Measurements from ENCODE around the gene TMEM94.
"Not testable (repeated sequence)": the region's sequence is repeated elsewhere in the genome, so short reads cannot be mapped to it uniquely, and the experiment has no call there.

Gene TMEM94

DNA sequence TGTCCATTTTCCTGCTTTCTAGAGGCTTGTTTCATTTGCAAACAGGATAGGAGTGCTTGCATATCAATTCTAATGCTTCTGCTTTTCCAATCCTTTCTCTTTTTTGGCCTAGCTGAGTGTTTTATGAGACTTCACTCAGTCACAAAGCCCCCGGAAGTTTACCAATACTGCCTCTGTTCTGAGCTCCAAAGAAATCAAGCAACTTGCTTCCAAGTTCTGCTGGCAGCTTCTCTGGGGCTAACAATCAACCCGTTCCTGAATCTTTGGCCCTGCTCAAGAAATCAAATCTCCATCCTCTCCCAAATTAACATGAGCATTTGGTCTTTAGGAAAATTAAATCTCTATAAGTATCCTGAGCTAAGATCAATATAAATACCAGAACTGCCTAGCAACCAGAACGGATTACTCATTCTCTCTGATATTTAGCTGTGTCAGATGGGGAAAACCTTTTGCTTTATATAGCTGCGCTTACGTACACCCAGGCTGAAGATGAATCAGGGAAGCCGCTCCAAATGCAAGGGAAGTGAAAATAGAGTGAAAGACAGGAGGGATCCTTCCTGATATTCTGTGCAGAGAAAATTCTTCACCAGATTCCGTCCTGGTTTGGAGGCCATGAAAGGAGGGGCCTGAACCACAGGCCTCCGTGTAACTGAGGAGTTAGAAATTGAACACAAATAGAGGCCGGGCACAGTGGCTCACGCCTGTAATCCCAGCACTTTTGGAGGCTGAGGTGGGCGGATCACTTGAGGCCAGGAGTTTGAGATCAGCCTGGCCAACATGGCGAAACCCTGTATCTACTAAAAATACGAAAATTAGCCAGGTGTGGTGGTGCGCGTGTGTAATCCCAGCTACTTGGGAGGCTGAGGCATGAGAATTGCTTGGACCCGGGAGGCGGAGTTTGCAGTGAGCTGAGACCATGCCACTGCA is 27.6 kb upstream of the TMEM94 start:
- Histone ChIP-seq H3K4me3 (ENCODE audit: low read length) (no peak overlapping the region), H3K4me2 (ENCODE audit: low read depth, low read length) (no peak overlapping the region), H3F3A (ENCODE audit: insufficient read depth, low read length) (peaks cover 9% of the 10 kb centered on the region), H3K27ac (ENCODE audit: low read length) (no peak overlapping the region), H3K4me1 (ENCODE audit: low read length) (peaks cover 4% of the 10 kb centered on the region), H3K79me2 (ENCODE audit: low read length) (no peaks in the 10 kb centered on the region), H3K9me2 (replicated peaks; ENCODE audit: insufficient read depth, low read length) (no peaks in the 10 kb centered on the region), H3K27me3 (replicated peaks; ENCODE audit: insufficient read depth, low read length) (no peaks in the 10 kb centered on the region), H3K9me3 (replicated peaks; ENCODE audit: insufficient read depth, low read length) (no peaks in the 10 kb centered on the region), H3K36me3 (replicated peaks; ENCODE audit: insufficient read depth, low read length) (no peaks in the 10 kb centered on the region), H4K20me1 (ENCODE audit: insufficient read depth, low read length) (no peaks in the 10 kb centered on the region), H2AFZ (ENCODE audit: low read length) (no peak overlapping the region), H3K9ac (ENCODE audit: low read length) (no peak overlapping the region)
- TF ChIP-seq, protein P1, sequence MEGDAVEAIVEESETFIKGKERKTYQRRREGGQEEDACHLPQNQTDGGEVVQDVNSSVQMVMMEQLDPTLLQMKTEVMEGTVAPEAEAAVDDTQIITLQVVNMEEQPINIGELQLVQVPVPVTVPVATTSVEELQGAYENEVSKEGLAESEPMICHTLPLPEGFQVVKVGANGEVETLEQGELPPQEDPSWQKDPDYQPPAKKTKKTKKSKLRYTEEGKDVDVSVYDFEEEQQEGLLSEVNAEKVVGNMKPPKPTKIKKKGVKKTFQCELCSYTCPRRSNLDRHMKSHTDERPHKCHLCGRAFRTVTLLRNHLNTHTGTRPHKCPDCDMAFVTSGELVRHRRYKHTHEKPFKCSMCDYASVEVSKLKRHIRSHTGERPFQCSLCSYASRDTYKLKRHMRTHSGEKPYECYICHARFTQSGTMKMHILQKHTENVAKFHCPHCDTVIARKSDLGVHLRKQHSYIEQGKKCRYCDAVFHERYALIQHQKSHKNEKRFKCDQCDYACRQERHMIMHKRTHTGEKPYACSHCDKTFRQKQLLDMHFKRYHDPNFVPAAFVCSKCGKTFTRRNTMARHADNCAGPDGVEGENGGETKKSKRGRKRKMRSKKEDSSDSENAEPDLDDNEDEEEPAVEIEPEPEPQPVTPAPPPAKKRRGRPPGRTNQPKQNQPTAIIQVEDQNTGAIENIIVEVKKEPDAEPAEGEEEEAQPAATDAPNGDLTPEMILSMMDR (IDR thresholded peaks at IDR 0.05; ENCODE audit: low read length) = no peak
- TF ChIP-seq EZH2phosphoT487 (IDR thresholded peaks at IDR 0.05; ENCODE audit: low read length) (no peak), EZH2 (optimal IDR thresholded peaks at IDR 0.05; ENCODE audit: low read depth, low read length) (no peak)
- DNase-seq = no peak

DNA sequence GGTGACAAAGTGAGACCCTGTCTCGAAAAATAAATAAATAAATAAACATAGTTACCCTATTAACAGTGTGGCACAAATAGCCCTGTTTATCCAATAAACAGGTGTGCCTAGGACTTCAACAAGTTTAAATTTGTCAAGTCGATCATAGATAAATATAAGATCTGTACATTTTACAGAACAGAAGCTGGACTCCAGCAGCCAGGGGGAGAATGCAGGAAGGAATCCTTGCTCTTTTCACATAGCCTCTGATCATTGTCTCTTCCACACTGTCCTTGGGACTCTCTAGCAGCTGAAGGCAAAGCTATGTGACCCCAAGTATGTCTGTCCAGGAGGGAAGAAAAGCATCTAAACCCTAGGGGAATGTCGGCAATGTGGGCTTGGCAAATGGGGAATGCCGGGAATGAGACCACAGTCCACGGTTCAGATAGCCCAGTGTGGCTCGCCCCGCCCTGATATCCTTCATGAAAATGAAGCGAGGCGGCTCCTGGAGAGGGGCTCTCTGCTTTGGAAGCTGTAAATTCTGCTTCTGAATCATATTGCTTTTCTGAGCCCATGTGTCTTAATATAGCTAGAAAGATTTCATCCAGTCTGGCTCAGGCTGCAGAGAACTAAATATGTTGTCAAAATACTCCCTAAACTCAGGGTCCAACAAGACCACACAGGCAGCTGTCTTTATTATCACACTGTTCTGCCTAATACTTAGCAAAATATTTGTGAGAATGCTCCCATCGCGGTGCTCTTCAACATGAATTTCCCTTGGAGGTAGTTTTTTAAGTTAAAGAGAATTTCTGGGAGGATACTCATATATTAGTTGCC is 26.1 kb upstream of the TMEM94 start:
- H3K4me1 ChIP-seq (ENCODE audit: low read length) = peaks cover 4% of the 10 kb centered on the region
- H3K9ac ChIP-seq (ENCODE audit: low read length) = no peak overlapping the region
- TF ChIP-seq, protein P1 (IDR thresholded peaks at IDR 0.05; ENCODE audit: low read length) = no peak
- TF ChIP-seq EZH2phosphoT487 (IDR thresholded peaks at IDR 0.05; ENCODE audit: low read length) (no peak), EZH2 (optimal IDR thresholded peaks at IDR 0.05; ENCODE audit: low read depth, low read length) (no peak)
- H4K20me1 ChIP-seq (ENCODE audit: insufficient read depth, low read length) = no peaks in the 10 kb centered on the region
- peaks cover 9% of the 10 kb centered on the region for H3F3A ChIP-seq (ENCODE audit: insufficient read depth, low read length)
- H3K4me3 ChIP-seq (ENCODE audit: low read length) = no peak overlapping the region
- H3K4me2 ChIP-seq (ENCODE audit: low read depth, low read length) = no peak overlapping the region
- H3K27ac ChIP-seq (ENCODE audit: low read length) = no peak overlapping the region
- no peak for DNase-seq
- H3K36me3 ChIP-seq (replicated peaks; ENCODE audit: insufficient read depth, low read length) = no peaks in the 10 kb centered on the region
- H3K9me3 ChIP-seq (replicated peaks; ENCODE audit: insufficient read depth, low read length) = no peaks in the 10 kb centered on the region
- H3K79me2 ChIP-seq (ENCODE audit: low read length) = no peaks in the 10 kb centered on the region
- H2AFZ ChIP-seq (ENCODE audit: low read length) = no peak overlapping the region
- H3K9me2 ChIP-seq (replicated peaks; ENCODE audit: insufficient read depth, low read length) = no peaks in the 10 kb centered on the region
- H3K27me3 ChIP-seq (replicated peaks; ENCODE audit: insufficient read depth, low read length) = no peaks in the 10 kb centered on the region

DNA sequence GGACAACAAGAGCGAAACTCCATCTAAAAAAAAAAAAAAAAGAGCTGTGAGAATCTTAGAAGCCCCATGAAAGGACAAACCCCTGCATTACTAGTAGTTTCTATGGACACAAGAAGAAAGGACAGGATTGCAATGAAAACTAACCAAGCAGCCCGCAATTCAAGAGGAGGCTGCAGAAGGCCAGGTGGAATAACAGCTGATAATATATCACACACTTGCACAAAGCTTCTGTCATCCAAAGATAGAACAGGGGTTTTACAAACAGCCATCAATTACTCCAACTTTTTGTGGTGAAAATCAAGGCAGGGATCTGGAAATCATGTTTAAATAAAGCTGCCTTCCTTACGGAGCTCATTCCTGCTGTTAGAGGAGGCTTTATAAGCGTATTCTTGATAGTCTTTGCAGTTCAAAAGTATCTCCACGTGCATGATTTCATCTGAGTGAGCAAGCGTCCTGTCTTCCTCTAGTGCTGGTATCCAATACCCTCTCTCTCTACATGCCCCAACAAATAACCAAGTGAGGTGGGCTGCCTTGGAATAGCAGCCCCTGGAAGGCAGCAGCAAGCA is 23.1 kb upstream of the TMEM94 start:
- TF ChIP-seq, protein P1 (IDR thresholded peaks at IDR 0.05; ENCODE audit: low read length) = no peak
- Histone ChIP-seq H3K4me3 (ENCODE audit: low read length) (no peak overlapping the region), H3K4me2 (ENCODE audit: low read depth, low read length) (no peak overlapping the region), H3K9me2 (replicated peaks; ENCODE audit: insufficient read depth, low read length) (no peaks in the 10 kb centered on the region), H3K9me3 (replicated peaks; ENCODE audit: insufficient read depth, low read length) (no peaks in the 10 kb centered on the region), H3K4me1 (ENCODE audit: low read length) (no peaks in the 10 kb centered on the region), H3F3A (ENCODE audit: insufficient read depth, low read length) (no peaks in the 10 kb centered on the region), H3K36me3 (replicated peaks; ENCODE audit: insufficient read depth, low read length) (no peaks in the 10 kb centered on the region), H3K27me3 (replicated peaks; ENCODE audit: insufficient read depth, low read length) (no peaks in the 10 kb centered on the region), H2AFZ (ENCODE audit: low read length) (no peak overlapping the region), H3K27ac (ENCODE audit: low read length) (no peak overlapping the region), H3K9ac (ENCODE audit: low read length) (no peak overlapping the region), H4K20me1 (ENCODE audit: insufficient read depth, low read length) (no peaks in the 10 kb centered on the region), H3K79me2 (ENCODE audit: low read length) (no peaks in the 10 kb centered on the region)
- no peak for DNase-seq

DNA sequence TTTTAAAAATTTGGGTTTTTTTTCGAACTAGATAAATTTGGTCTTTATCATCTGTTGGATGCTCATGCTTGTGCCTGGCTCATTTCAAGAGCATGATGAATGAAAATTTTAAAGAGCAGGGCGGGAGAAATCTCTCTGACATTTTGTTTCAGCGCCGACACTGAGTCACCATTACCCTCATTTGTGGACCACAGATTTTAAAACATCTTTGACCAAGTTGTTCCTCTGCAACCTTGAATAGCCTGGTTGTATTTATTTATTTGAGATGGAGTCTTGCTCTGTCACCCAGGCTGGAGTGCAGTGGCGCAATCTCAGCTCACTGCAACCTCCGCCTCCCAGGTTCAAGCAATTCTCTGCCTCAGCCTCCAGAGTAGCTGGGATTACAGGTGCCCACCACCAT is 22.0 kb upstream of the TMEM94 start:
- not testable (repeated sequence) for H3K9ac ChIP-seq (ENCODE audit: low read length); H3F3A ChIP-seq (ENCODE audit: insufficient read depth, low read length); H3K9me3 ChIP-seq (replicated peaks; ENCODE audit: insufficient read depth, low read length); H3K27ac ChIP-seq (ENCODE audit: low read length); H3K27me3 ChIP-seq (replicated peaks; ENCODE audit: insufficient read depth, low read length); H2AFZ ChIP-seq (ENCODE audit: low read length); DNase-seq; H3K9me2 ChIP-seq (replicated peaks; ENCODE audit: insufficient read depth, low read length); H3K4me3 ChIP-seq (ENCODE audit: low read length); H3K79me2 ChIP-seq (ENCODE audit: low read length); H4K20me1 ChIP-seq (ENCODE audit: insufficient read depth, low read length); H3K4me1 ChIP-seq (ENCODE audit: low read length); H3K36me3 ChIP-seq (replicated peaks; ENCODE audit: insufficient read depth, low read length); H3K4me2 ChIP-seq (ENCODE audit: low read depth, low read length)

DNA sequence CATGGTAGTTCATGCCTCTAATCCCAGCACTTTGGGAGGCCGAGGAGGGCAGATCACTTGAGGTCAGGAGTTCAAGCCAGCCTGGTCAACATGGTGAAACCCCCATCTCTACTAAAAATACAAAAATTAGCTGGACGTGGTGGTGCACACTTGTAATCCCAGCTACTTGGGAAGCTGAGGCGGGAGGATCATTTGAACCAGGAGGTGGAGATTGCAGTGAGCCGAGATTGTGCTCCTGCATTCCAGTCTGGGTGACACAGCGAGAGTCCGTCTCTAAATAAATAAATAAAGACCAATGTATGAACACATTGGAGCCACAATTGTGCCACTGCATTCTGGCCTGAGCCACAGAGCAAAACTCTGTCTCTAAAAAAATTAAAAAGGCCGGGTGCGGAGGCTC is 19.0 kb upstream of the TMEM94 start:
- H3K4me3 ChIP-seq (ENCODE audit: low read length); H3K79me2 ChIP-seq (ENCODE audit: low read length); H3K9ac ChIP-seq (ENCODE audit: low read length); H3K27me3 ChIP-seq (replicated peaks; ENCODE audit: insufficient read depth, low read length); H3K4me2 ChIP-seq (ENCODE audit: low read depth, low read length); H3K27ac ChIP-seq (ENCODE audit: low read length); H4K20me1 ChIP-seq (ENCODE audit: insufficient read depth, low read length); H3K9me2 ChIP-seq (replicated peaks; ENCODE audit: insufficient read depth, low read length); H2AFZ ChIP-seq (ENCODE audit: low read length); H3K4me1 ChIP-seq (ENCODE audit: low read length); DNase-seq; H3F3A ChIP-seq (ENCODE audit: insufficient read depth, low read length); H3K9me3 ChIP-seq (replicated peaks; ENCODE audit: insufficient read depth, low read length); H3K36me3 ChIP-seq (replicated peaks; ENCODE audit: insufficient read depth, low read length): not testable (repeated sequence)

Measured in MM.1S (cell line).